Posterior vena cava (tissue), 2 donors: ENCODE results near the gene FGF1. TPM values are rescaled to one million over a fixed set of nuclear protein-coding genes. Genes with fewer than 3 reads are reported as not detected.

Experiments used
- DNase-seq: peaks from one replicate; pipeline ENCODE4 v3.0.0-alpha.2; 2020; ENCODE audit warnings: low spot score
- intact Hi-C, 2 donors: fragments of 100-400 bp; cut with DNase I; formaldehyde crosslinking; loops; one replicate each; pipeline versions ENCODE4 v1.14.1 to v1.14.2; 2022 to 2023
- total RNA-seq, 2 donors: library from RNA; stranded (reverse); fragmentation: NEBNext Ultra II Directional; extraction: Animal tissue kit (Norgen Biotek cat#: 25700); gene quantifications; one replicate each; pipeline ENCODE4 v1.2.1, GENCODE V29; 2021
- donor health status: DM: yes; HTN: yes; CAD: no.
- donor health status: DM: yes; HTN: yes; CAD: no.

Gene FGF1
- total RNA-seq, 2 donors from 2014 or later, result 2.3 to 5.0 TPM

GRCh38 chr5:142600611-142601358 is 85.1 kb downstream of the FGF1 start:
- intact Hi-C loops, result loop anchor here in 1 of 2 donors (10.0 kb wide), 1 partner anchor 54 kb away; no protein-coding TSS in a partner anchor
- no peak for DNase-seq

- DNase-seq, result no peak
- intact Hi-C loops, result loop anchor here in 1 of 2 donors (10.0 kb wide), 1 partner anchor 55 kb away; no protein-coding TSS in a partner anchor
These were observed 85.8 kb downstream of the FGF1 start for GRCh38 chr5:142600092-142600491.

- intact Hi-C loops, result no loop called here
- DNase-seq, result no peak
These were observed 87.6 kb downstream of the FGF1 start for GRCh38 chr5:142598338-142598700.

GRCh38 chr5:142597546-142598337 is 88.1 kb downstream of the FGF1 start:
- intact Hi-C loops, result no loop called here
- DNase-seq, result no peak

- intact Hi-C loops, result no loop called here
These were observed 88.9 kb downstream of the FGF1 start for GRCh38 chr5:142597025-142597424.

GRCh38 chr5:142592365-142592764 is 93.5 kb downstream of the FGF1 start:
- no peak for DNase-seq
- intact Hi-C loops, result no loop called here

More at GRCh38 chr5:142597025-142597424, 88.9 kb downstream of the FGF1 start:
- no peak for DNase-seq

GRCh38 chr5:142590451-142591231 is 95.2 kb downstream of the FGF1 start:
- DNase-seq, result no peak
- intact Hi-C loops, result no loop called here

- intact Hi-C loops, result no loop called here
- DNase-seq, result no peak
These were observed 96.2 kb downstream of the FGF1 start for GRCh38 chr5:142589720-142590119.

- intact Hi-C loops, result no loop called here
- DNase-seq, result no peak
These were observed 98.4 kb downstream of the FGF1 start for GRCh38 chr5:142587354-142587965.

GRCh38 chr5:142586552-142586951 is 99.3 kb downstream of the FGF1 start:
- intact Hi-C loops, result no loop called here
- DNase-seq, result no peak

- DNase-seq, result no peak
- intact Hi-C loops, result no loop called here
These were observed 100.4 kb downstream of the FGF1 start for GRCh38 chr5:142585451-142585850.

GRCh38 chr5:142584891-142585290 is 101.0 kb downstream of the FGF1 start:
- intact Hi-C loops, result no loop called here

GRCh38 chr5:142578161-142578830 is 107.6 kb downstream of the FGF1 start:
- intact Hi-C loops, result no loop called here
- DNase-seq, result no peak

More at GRCh38 chr5:142584891-142585290, 101.0 kb downstream of the FGF1 start:
- no peak for DNase-seq

- DNase-seq, result no peak
- intact Hi-C loops, result no loop called here
These were observed 109.1 kb downstream of the FGF1 start for GRCh38 chr5:142576804-142577203.

GRCh38 chr5:142576303-142576702 is 109.6 kb downstream of the FGF1 start:
- intact Hi-C loops, result no loop called here
- DNase-seq, result no peak

- DNase-seq, result no peak
- intact Hi-C loops, result no loop called here
These were observed 113.9 kb downstream of the FGF1 start for GRCh38 chr5:142572006-142572405.

- intact Hi-C loops, result no loop called here
- DNase-seq, result no peak
These were observed 114.5 kb downstream of the FGF1 start for GRCh38 chr5:142571371-142571770.

GRCh38 chr5:142569905-142570304 is 116.0 kb downstream of the FGF1 start:
- no peak for DNase-seq
- intact Hi-C loops, result no loop called here

GRCh38 chr5:142568996-142569335 is 116.9 kb downstream of the FGF1 start:
- no peak for DNase-seq
- intact Hi-C loops, result no loop called here
